ENCODE data around the gene DNAJB8. TPM values are rescaled to one million over a fixed set of nuclear protein-coding genes. Genes with fewer than 3 reads are reported as not detected.

The DNAJB8 gene
- total and polyA plus RNA-seq, 9 of the 15 experiments (the other 6 are each of a cell fraction or from before 2014, with no cell fraction given) = not detected

GRCh38 chr3:128487813-128488635 lies 21.3 kb upstream of the DNAJB8 start (continued):
- peak; percentile 87 for TF ChIP-seq VEZF1 (CRISPR knock-in tag; IDR thresholded peaks at IDR 0.05)
- TF ChIP-seq TCFL5 (CRISPR knock-in tag; conservative IDR thresholded peaks at IDR 0.05) = no peak
- TF ChIP-seq TGIF2 (CRISPR knock-in tag; IDR thresholded peaks at IDR 0.05) = no peak
- TF ChIP-seq KHSRP (IDR thresholded peaks at IDR 0.05) = no peak
- TF ChIP-seq GTF2F1 (IDR thresholded peaks at IDR 0.05; ENCODE audit: low read depth, low read length) = peak; percentile 85; the same call in 1 of the 2 replicates
- TF ChIP-seq MBD1 (CRISPR knock-in tag; IDR thresholded peaks at IDR 0.05) = no peak
- TF ChIP-seq STAT6 (CRISPR knock-in tag; IDR thresholded peaks at IDR 0.05) = no peak
- no peak for TF ChIP-seq ATF1 (CRISPR knock-in tag; IDR thresholded peaks at IDR 0.05)
- peak; percentile 16; the same call in 1 of the 2 replicates for TF ChIP-seq ATF1 (tag; IDR thresholded peaks at IDR 0.05)
- TF ChIP-seq ETS1 (conservative IDR thresholded peaks at IDR 0.05; ENCODE audit: control insufficient read depth, low read depth, low read length) = 0 out of 2 replicates have a peak, but pooled peaks have one; percentile 19
- no peak for TF ChIP-seq SMAD2 (IDR thresholded peaks at IDR 0.05; ENCODE audit: low read depth, low read length)
- no peak for TF ChIP-seq JUN (IDR thresholded peaks at IDR 0.05; ENCODE audit: borderline replicate concordance, low read depth, low read length)
- TF ChIP-seq JUN (CRISPR knock-in tag; IDR thresholded peaks at IDR 0.05; ENCODE audit: borderline replicate concordance) = no peak
- TF ChIP-seq PCBP2 (IDR thresholded peaks at IDR 0.05; ENCODE audit: low read depth, low read length, poor library complexity, severe bottlenecking) = no peak
- no peak for TF ChIP-seq COPS2 (conservative IDR thresholded peaks at IDR 0.05)
- no peak for TF ChIP-seq MECOM (CRISPR knock-in tag; IDR thresholded peaks at IDR 0.05)
- peak; percentile 64; the same call in 1 of the 2 replicates for TF ChIP-seq MBD2 (IDR thresholded peaks at IDR 0.05; ENCODE audit: borderline replicate concordance, low read depth)
- no peak for TF ChIP-seq SMARCE1 (IDR thresholded peaks at IDR 0.05)
- no peak for TF ChIP-seq LEF1 (IDR thresholded peaks at IDR 0.05)
- TF ChIP-seq SPI1 (IDR thresholded peaks at IDR 0.05; ENCODE audit: borderline replicate concordance, low read depth, low read length) = no peak
- no peak for TF ChIP-seq SREBF2 (CRISPR knock-in tag; IDR thresholded peaks at IDR 0.05)

All from K562 (cell line).